HS-5 (cell line): ENCODE data around the gene CDAN1.
"Not testable (repeated sequence)": the region's sequence is repeated elsewhere in the genome, so short reads cannot be mapped to it uniquely, and the experiment has no call there.

Experiments used
- DNase-seq: peaks from one replicate; pipeline ENCODE4 v3.0.0-alpha.2; 2012; ENCODE audit warnings: low read depth

CDAN1 gene

GRCh38 chr15:42736793-42737528, at the start of gene CDAN1:
Gene CDAN1 (minus strand): TSS chr15:42737128. CDS start chr15:42737102, 26 bp downstream.
- DNase-seq, result peak; percentile 47

- DNase-seq, result no peak
Observed at GRCh38 chr15:42785569-42785968, 48.6 kb upstream of the CDAN1 start.

GRCh38 chr15:42784705-42785104, 47.8 kb upstream of the CDAN1 start:
- no peak for DNase-seq

GRCh38 chr15:42782716-42783115, 45.8 kb upstream of the CDAN1 start:
- DNase-seq, result no peak

GRCh38 chr15:42775416-42775815, 38.5 kb upstream of the CDAN1 start:
- DNase-seq, result no peak

- no peak for DNase-seq
Observed at GRCh38 chr15:42772901-42773300, 36.0 kb upstream of the CDAN1 start.

- DNase-seq, result no peak
Observed at GRCh38 chr15:42772144-42772543, 35.2 kb upstream of the CDAN1 start.

- DNase-seq, result not testable (repeated sequence)
Observed at GRCh38 chr15:42766109-42766508, 29.2 kb upstream of the CDAN1 start.

- not testable (repeated sequence) for DNase-seq
Observed at GRCh38 chr15:42764154-42764731, 27.3 kb upstream of the CDAN1 start.

GRCh38 chr15:42761813-42762212, 24.9 kb upstream of the CDAN1 start:
- not testable (repeated sequence) for DNase-seq

- no peak for DNase-seq
Observed at GRCh38 chr15:42760759-42761158, 23.8 kb upstream of the CDAN1 start.

GRCh38 chr15:42759093-42759492, 22.2 kb upstream of the CDAN1 start:
- DNase-seq, result no peak

GRCh38 chr15:42750306-42750705, 13.4 kb upstream of the CDAN1 start:
- no peak for DNase-seq

- DNase-seq, result no peak
Observed at GRCh38 chr15:42749266-42749665, 12.3 kb upstream of the CDAN1 start.

GRCh38 chr15:42744195-42744594, 7.3 kb upstream of the CDAN1 start:
- DNase-seq, result no peak

- DNase-seq, result no peak
Observed at GRCh38 chr15:42742149-42742548, 5.2 kb upstream of the CDAN1 start.

GRCh38 chr15:42741710-42742109, 4.8 kb upstream of the CDAN1 start:
- no peak for DNase-seq

GRCh38 chr15:42737529-42738328, 801 bp upstream of the CDAN1 start:
- DNase-seq, result peak; percentile 15

GRCh38 chr15:42736178-42736792, 643 bp downstream of the CDAN1 start:
- no peak for DNase-seq

GRCh38 chr15:42735382-42736165, 1.4 kb downstream of the CDAN1 start:
- no peak for DNase-seq

GRCh38 chr15:42734076-42734672, 2.8 kb downstream of the CDAN1 start:
- DNase-seq, result no peak
